Panc1 (cell line): Measurements from ENCODE around the gene CKAP2L. TPM values are rescaled to one million over a fixed set of nuclear protein-coding genes. Genes with fewer than 3 reads are reported as not detected.

ENCODE experiments used
- ATAC-seq: fragments of 200-7000 bp; cut with Tn5 transposase; 2 replicates; pipeline ENCODE4 v1.9.1; 2020; ENCODE audit warnings: mild to moderate bottlenecking, moderate library complexity
- BruUV-seq: library from RNA; stranded (reverse); fragments of 400-500 nt; replicated peaks from 2 replicates; lab custom pipeline; 2021; lab: Mats Ljungman, UMichigan
- CTCF ChIA-PET: fragments of 300-600 bp; sonication (Branson Sonifier 250); formaldehyde crosslinking; loops from one replicate; lab custom pipeline; 2022; ENCODE audit warnings: antibody characterized with exemption; lab: Charles Lee
- POLR2A ChIA-PET: fragments of 300-600 bp; sonication (Branson Sonifier 250); formaldehyde crosslinking; loops from one replicate; lab custom pipeline; 2022; ENCODE audit warnings: antibody characterized with exemption; lab: Charles Lee
- DNase-seq: peaks from one replicate; pipeline ENCODE4 v3.0.0-alpha.2; 2010; ENCODE audit warnings: low read depth, low spot score
- H3K27ac ChIP-seq: 2 replicates; pipeline ENCODE4 v1.5.1; 2011; ENCODE audit warnings: mild to moderate bottlenecking, low read length, inconsistent platforms
- H3K27me3 ChIP-seq: fragments of 200-500 bp; sonication (Bioruptor generic); 2 replicates; pipeline ENCODE4 v1.6.0; 2014; ENCODE audit warnings: low read length, inconsistent platforms; ENCODE audit not compliant: control insufficient read depth, insufficient read depth
- H3K36me3 ChIP-seq: fragments of 200-500 bp; sonication (Bioruptor generic); 2 replicates; pipeline ENCODE4 v1.5.1; 2014; ENCODE audit warnings: inconsistent platforms, mild to moderate bottlenecking, low read length, moderate library complexity; ENCODE audit not compliant: control insufficient read depth, insufficient read depth
- H3K4me1 ChIP-seq: 2 replicates; pipeline ENCODE4 v1.5.1; 2011; ENCODE audit warnings: inconsistent platforms, mild to moderate bottlenecking, low read length, moderate library complexity; ENCODE audit not compliant: control insufficient read depth, insufficient read depth
- H3K4me3 ChIP-seq, 2 experiments: 2 replicates each; pipeline ENCODE4 v1.5.1; 2011 to 2012; ENCODE audit warnings: low read depth in 2 of 2, low read length in 2 of 2, mild to moderate bottlenecking in 2 of 2, inconsistent platforms in 1 of 2, moderate library complexity in 1 of 2
- H3K9me3 ChIP-seq: fragments of 200-500 bp; sonication (Bioruptor generic); 2 replicates; pipeline ENCODE4 v1.5.1; 2014; ENCODE audit warnings: low read depth, mild to moderate bottlenecking, inconsistent platforms, low read length, moderate library complexity; ENCODE audit not compliant: control insufficient read depth, insufficient read depth
- POLR2AphosphoS5 ChIP-seq: IDR thresholded peaks from 2 replicates; pipeline ENCODE4 v1.6.1; 2012; ENCODE audit warnings: mild to moderate bottlenecking, low read depth, low read length, moderate library complexity
- SIN3A ChIP-seq: IDR thresholded peaks from 2 replicates; pipeline ENCODE4 v1.6.1; 2012; ENCODE audit warnings: low read depth, mild to moderate bottlenecking, low read length, moderate library complexity, borderline replicate concordance; ENCODE audit not compliant: insufficient read depth
- TCF7L2 ChIP-seq: IDR thresholded peaks from 2 replicates; pipeline ENCODE4 v1.6.1; 2011; ENCODE audit warnings: mild to moderate bottlenecking, low read depth, low read length, inconsistent platforms
- in situ Hi-C: cut with HindIII; loops from 2 replicates; pipeline ENCODE4 v1.10.0; 2016; ENCODE audit warnings: low sequenced_read_pairs, low pct_unique_long_range_greater_than_20kb
- intact Hi-C: fragments of 100-400 bp; cut with micrococcal nuclease; formaldehyde crosslinking; loops from one replicate; pipeline ENCODE4 v1.10.0; 2022; ENCODE audit not compliant: unreplicated experiment
- total RNA-seq: library from RNA; stranded (reverse); gene quantifications from one replicate; pipeline ENCODE4 v1.2.1, GENCODE V29; 2021; ENCODE audit not compliant: unreplicated experiment
- TF ChIP-seq, protein P1 (sequence below), 2 experiments: IDR thresholded peaks; 2 replicates each; pipeline ENCODE4 v1.6.1; 2011 to 2012; ENCODE audit warnings: low read depth in 2 of 2, control low read depth in 1 of 2, low read length in 1 of 2, mild to moderate bottlenecking in 1 of 2, moderate library complexity in 1 of 2; ENCODE audit not compliant: insufficient read depth in 1 of 2
- TF ChIP-seq, protein P2 (sequence below): fragments of 450-650 bp; IDR thresholded peaks from 2 replicates; pipeline ENCODE4 v1.5.1; 2017; ENCODE audit warnings: mild to moderate bottlenecking

CKAP2L gene
- total RNA-seq, 1 experiment from 2014 or later = 27.0 TPM

DNA sequence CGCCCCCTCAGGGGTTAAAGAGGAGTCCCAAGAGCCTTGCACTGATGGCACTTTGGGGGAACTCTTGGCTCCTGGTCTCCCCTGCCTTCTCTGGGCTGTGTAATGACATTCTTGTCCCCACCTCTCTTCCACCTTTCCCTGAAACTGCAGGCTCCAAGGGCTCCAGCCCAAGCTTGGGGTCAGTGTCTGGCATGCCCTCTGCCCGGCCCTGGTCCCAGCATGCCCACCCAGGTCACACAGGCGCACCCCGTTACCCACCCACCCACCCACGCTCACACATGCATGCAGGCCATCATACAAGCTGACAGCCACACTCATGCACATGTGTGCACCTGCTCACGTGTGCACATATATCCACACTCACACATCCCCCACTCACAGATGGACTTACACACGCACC is 50.5 kb downstream of the CKAP2L start:
- Histone ChIP-seq H3K4me1 (no peaks in the 10 kb centered on the region), H3K27me3 (no peaks in the 10 kb centered on the region), H3K36me3 (no peaks in the 10 kb centered on the region), H3K9me3 (no peaks in the 10 kb centered on the region), H3K4me3 (no peak overlapping the region), H3K27ac (no peak overlapping the region)
- ATAC-seq (no peak), DNase-seq (no peak)
- in situ Hi-C loops = no loop called here
- CTCF ChIA-PET = no interaction called here
- BruUV-seq = no TSS peak
- POLR2A ChIA-PET = no interaction called here
- TF ChIP-seq TCF7L2 (no peak), SIN3A (no peak), POLR2AphosphoS5 (no peak)
- TF ChIP-seq, protein P1, sequence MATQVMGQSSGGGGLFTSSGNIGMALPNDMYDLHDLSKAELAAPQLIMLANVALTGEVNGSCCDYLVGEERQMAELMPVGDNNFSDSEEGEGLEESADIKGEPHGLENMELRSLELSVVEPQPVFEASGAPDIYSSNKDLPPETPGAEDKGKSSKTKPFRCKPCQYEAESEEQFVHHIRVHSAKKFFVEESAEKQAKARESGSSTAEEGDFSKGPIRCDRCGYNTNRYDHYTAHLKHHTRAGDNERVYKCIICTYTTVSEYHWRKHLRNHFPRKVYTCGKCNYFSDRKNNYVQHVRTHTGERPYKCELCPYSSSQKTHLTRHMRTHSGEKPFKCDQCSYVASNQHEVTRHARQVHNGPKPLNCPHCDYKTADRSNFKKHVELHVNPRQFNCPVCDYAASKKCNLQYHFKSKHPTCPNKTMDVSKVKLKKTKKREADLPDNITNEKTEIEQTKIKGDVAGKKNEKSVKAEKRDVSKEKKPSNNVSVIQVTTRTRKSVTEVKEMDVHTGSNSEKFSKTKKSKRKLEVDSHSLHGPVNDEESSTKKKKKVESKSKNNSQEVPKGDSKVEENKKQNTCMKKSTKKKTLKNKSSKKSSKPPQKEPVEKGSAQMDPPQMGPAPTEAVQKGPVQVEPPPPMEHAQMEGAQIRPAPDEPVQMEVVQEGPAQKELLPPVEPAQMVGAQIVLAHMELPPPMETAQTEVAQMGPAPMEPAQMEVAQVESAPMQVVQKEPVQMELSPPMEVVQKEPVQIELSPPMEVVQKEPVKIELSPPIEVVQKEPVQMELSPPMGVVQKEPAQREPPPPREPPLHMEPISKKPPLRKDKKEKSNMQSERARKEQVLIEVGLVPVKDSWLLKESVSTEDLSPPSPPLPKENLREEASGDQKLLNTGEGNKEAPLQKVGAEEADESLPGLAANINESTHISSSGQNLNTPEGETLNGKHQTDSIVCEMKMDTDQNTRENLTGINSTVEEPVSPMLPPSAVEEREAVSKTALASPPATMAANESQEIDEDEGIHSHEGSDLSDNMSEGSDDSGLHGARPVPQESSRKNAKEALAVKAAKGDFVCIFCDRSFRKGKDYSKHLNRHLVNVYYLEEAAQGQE (IDR thresholded peaks at IDR 0.05; ENCODE audit: insufficient read depth in 1 of 2, low read depth in 2 of 2, low read length in 1 of 2) = no peak
- TF ChIP-seq, protein P2, sequence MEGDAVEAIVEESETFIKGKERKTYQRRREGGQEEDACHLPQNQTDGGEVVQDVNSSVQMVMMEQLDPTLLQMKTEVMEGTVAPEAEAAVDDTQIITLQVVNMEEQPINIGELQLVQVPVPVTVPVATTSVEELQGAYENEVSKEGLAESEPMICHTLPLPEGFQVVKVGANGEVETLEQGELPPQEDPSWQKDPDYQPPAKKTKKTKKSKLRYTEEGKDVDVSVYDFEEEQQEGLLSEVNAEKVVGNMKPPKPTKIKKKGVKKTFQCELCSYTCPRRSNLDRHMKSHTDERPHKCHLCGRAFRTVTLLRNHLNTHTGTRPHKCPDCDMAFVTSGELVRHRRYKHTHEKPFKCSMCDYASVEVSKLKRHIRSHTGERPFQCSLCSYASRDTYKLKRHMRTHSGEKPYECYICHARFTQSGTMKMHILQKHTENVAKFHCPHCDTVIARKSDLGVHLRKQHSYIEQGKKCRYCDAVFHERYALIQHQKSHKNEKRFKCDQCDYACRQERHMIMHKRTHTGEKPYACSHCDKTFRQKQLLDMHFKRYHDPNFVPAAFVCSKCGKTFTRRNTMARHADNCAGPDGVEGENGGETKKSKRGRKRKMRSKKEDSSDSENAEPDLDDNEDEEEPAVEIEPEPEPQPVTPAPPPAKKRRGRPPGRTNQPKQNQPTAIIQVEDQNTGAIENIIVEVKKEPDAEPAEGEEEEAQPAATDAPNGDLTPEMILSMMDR = no peak
- intact Hi-C loops = no loop called here

DNA sequence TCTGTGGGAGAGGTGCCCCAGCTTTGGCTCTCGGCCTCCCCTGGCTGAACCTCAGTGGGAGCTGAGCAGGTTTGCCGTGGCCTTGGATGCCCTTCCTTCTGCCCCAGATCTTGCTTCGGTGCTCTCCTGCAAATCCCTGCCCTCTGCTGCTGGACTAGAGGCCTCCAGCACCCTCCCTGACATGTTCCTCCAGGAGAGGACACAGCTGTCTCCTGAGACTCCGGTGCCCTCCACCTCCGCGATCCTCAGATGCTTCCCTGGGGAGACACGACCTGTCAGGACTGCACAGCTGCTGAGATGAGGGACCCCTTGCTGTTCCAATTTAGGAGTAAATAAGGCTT is 50.9 kb downstream of the CKAP2L start:
- Histone ChIP-seq H3K27me3 (no peaks in the 10 kb centered on the region), H3K4me1 (no peaks in the 10 kb centered on the region), H3K4me3 (no peak overlapping the region), H3K27ac (no peak overlapping the region), H3K36me3 (no peaks in the 10 kb centered on the region), H3K9me3 (no peaks in the 10 kb centered on the region)
- TF ChIP-seq TCF7L2 (no peak), POLR2AphosphoS5 (no peak), SIN3A (no peak)
- TF ChIP-seq, protein P1 (IDR thresholded peaks at IDR 0.05; ENCODE audit: insufficient read depth in 1 of 2, low read depth in 2 of 2, low read length in 1 of 2) = no peak
- TF ChIP-seq, protein P2 = no peak
- POLR2A ChIA-PET = no interaction called here
- ATAC-seq (no peak), DNase-seq (no peak)
- CTCF ChIA-PET = no interaction called here
- in situ Hi-C loops = no loop called here
- intact Hi-C loops = no loop called here
- no TSS peak for BruUV-seq
